Activated T-cell treated with anti-CD3 and anti-CD28 coated beads for 48 hours (primary cell): ENCODE measurements around the gene USP3.

ENCODE experiments used
- DNase-seq: peaks from one replicate; pipeline ENCODE4 v3.0.0-alpha.2; 2020; ENCODE audit warnings: low read depth

USP3 gene

GRCh38 chr15:63504247-63504978 is at the start of gene USP3:
Gene USP3, plus strand, starts transcription at chr15:63504593. Its CDS starts 147 bp downstream, at chr15:63504740.
- peak; percentile 94 for DNase-seq

- DNase-seq, result no peak
Measured at GRCh38 chr15:63456258-63456657, 48.1 kb upstream of the USP3 start.

- DNase-seq, result no peak
Measured at GRCh38 chr15:63457379-63457778, 47.0 kb upstream of the USP3 start.

GRCh38 chr15:63458026-63458425 is 46.4 kb upstream of the USP3 start:
- no peak for DNase-seq

- DNase-seq, result no peak
Measured at GRCh38 chr15:63458794-63459395, 45.5 kb upstream of the USP3 start.

GRCh38 chr15:63460210-63461155 is 43.9 kb upstream of the USP3 start:
- no peak for DNase-seq

GRCh38 chr15:63461230-63461985 is 43.0 kb upstream of the USP3 start:
- no peak for DNase-seq

GRCh38 chr15:63462088-63462487 is 42.3 kb upstream of the USP3 start:
- DNase-seq, result no peak

GRCh38 chr15:63463036-63463435 is 41.4 kb upstream of the USP3 start:
- no peak for DNase-seq

- no peak for DNase-seq
Measured at GRCh38 chr15:63463793-63464192, 40.6 kb upstream of the USP3 start.

GRCh38 chr15:63465104-63465503 is 39.3 kb upstream of the USP3 start:
- DNase-seq, result no peak

GRCh38 chr15:63466378-63467192 is 37.8 kb upstream of the USP3 start:
- DNase-seq, result no peak

GRCh38 chr15:63469190-63469589 is 35.2 kb upstream of the USP3 start:
- DNase-seq, result peak; percentile 34

- DNase-seq, result no peak
Measured at GRCh38 chr15:63469984-63470383, 34.4 kb upstream of the USP3 start.

- DNase-seq, result no peak
Measured at GRCh38 chr15:63473007-63473748, 31.2 kb upstream of the USP3 start.

GRCh38 chr15:63473749-63473998 is 30.7 kb upstream of the USP3 start:
- DNase-seq, result no peak

GRCh38 chr15:63473999-63474809 is 30.2 kb upstream of the USP3 start:
- peak; percentile 50 for DNase-seq

- DNase-seq, result no peak
Measured at GRCh38 chr15:63474810-63475316, 29.5 kb upstream of the USP3 start.

GRCh38 chr15:63475707-63476106 is 28.7 kb upstream of the USP3 start:
- no peak for DNase-seq

GRCh38 chr15:63476229-63476632 is 28.2 kb upstream of the USP3 start:
- no peak for DNase-seq
